ENCODE measurements around the gene MITF. TPM values are rescaled to one million over a fixed set of nuclear protein-coding genes. Genes with fewer than 3 reads are reported as not detected.

MITF gene
- total and polyA plus RNA-seq, 2 of the 4 experiments (the other 2 are of a cell fraction), result 6.5 to 16.7 TPM

DNA sequence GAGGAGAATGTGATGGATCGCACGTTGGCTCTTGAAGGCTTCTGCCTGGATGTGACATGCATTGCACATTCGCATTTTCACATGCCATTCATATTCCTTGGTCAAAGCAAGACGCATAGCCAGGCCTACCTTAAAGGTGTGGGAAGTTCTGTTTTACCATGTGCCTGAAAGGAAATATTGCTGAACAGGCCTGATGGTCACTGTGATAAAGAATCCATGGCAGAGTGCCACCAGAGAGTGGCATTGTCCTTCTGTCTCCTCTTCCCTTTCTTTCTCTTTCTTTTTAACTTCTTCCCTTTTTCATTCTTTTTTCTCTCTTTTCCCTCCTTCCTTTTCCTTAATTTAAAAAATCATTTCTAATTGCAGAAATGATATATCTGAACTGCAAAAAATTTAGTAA is 15.9 kb upstream of the MITF start:
- no peak overlapping the region for H2AFZ ChIP-seq (replicated peaks; ENCODE audit: low read length, poor library complexity)
- no peak overlapping the region for H2BK5ac ChIP-seq (ENCODE audit: low read depth, low read length, poor library complexity, severe bottlenecking)
- H3K23ac ChIP-seq (ENCODE audit: low read depth, low read length), result no peak overlapping the region
- H2AK9ac ChIP-seq (replicated peaks; ENCODE audit: low read depth, low read length, poor library complexity), result no peak overlapping the region
- dilution Hi-C loops (cut with HindIII; ENCODE audit: low sequenced_read_pairs, unreplicated experiment) (no loop called here), intact Hi-C loops (cut with micrococcal nuclease) (no loop called here), in situ Hi-C loops (cut with MboI; ENCODE audit: low sequenced_read_pairs) (no loop called here)
- no peak overlapping the region for H2BK20ac ChIP-seq (ENCODE audit: low read depth, low read length)
- TF ChIP-seq FOS (IDR thresholded peaks at IDR 0.05; ENCODE audit: low read depth, low read length), result no peak
- no peak for TF ChIP-seq BHLHE40 (IDR thresholded peaks at IDR 0.05; ENCODE audit: low read depth, low read length)
- TF ChIP-seq, protein P1, sequence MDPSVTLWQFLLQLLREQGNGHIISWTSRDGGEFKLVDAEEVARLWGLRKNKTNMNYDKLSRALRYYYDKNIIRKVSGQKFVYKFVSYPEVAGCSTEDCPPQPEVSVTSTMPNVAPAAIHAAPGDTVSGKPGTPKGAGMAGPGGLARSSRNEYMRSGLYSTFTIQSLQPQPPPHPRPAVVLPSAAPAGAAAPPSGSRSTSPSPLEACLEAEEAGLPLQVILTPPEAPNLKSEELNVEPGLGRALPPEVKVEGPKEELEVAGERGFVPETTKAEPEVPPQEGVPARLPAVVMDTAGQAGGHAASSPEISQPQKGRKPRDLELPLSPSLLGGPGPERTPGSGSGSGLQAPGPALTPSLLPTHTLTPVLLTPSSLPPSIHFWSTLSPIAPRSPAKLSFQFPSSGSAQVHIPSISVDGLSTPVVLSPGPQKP (IDR thresholded peaks at IDR 0.05; ENCODE audit: borderline replicate concordance, low read depth, low read length), result no peak
- TF ChIP-seq, protein P2, sequence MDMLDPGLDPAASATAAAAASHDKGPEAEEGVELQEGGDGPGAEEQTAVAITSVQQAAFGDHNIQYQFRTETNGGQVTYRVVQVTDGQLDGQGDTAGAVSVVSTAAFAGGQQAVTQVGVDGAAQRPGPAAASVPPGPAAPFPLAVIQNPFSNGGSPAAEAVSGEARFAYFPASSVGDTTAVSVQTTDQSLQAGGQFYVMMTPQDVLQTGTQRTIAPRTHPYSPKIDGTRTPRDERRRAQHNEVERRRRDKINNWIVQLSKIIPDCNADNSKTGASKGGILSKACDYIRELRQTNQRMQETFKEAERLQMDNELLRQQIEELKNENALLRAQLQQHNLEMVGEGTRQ (IDR thresholded peaks at IDR 0.05; ENCODE audit: low read depth, low read length), result no peak
- no peak for TF ChIP-seq CHD1 (IDR thresholded peaks at IDR 0.05; ENCODE audit: low read depth, low read length)
- TF ChIP-seq MAZ (IDR thresholded peaks at IDR 0.05; ENCODE audit: borderline replicate concordance, low read depth, low read length), result no peak
- no peak for TF ChIP-seq NFE2L2 (IDR thresholded peaks at IDR 0.05; ENCODE audit: low read depth, low read length)
- TF ChIP-seq MXI1 (IDR thresholded peaks at IDR 0.05; ENCODE audit: borderline replicate concordance, low read depth, low read length), result no peak
- no peak for TF ChIP-seq SMC3 (IDR thresholded peaks at IDR 0.05; ENCODE audit: low read depth, low read length)
- no peak for TF ChIP-seq RCOR1 (IDR thresholded peaks at IDR 0.05; ENCODE audit: insufficient replicate concordance, low read length)
- TF ChIP-seq POLR2A (IDR thresholded peaks at IDR 0.05; ENCODE audit: low read depth, low read length), result no peak
- TF ChIP-seq MAFK (IDR thresholded peaks at IDR 0.05; ENCODE audit: low read depth, low read length), result no peak
- no peak for TF ChIP-seq CEBPB (IDR thresholded peaks at IDR 0.05; ENCODE audit: low read depth, low read length)
- no peak for TF ChIP-seq RFX5 (IDR thresholded peaks at IDR 0.05; ENCODE audit: low read depth, low read length)
- TF ChIP-seq, protein P3, sequence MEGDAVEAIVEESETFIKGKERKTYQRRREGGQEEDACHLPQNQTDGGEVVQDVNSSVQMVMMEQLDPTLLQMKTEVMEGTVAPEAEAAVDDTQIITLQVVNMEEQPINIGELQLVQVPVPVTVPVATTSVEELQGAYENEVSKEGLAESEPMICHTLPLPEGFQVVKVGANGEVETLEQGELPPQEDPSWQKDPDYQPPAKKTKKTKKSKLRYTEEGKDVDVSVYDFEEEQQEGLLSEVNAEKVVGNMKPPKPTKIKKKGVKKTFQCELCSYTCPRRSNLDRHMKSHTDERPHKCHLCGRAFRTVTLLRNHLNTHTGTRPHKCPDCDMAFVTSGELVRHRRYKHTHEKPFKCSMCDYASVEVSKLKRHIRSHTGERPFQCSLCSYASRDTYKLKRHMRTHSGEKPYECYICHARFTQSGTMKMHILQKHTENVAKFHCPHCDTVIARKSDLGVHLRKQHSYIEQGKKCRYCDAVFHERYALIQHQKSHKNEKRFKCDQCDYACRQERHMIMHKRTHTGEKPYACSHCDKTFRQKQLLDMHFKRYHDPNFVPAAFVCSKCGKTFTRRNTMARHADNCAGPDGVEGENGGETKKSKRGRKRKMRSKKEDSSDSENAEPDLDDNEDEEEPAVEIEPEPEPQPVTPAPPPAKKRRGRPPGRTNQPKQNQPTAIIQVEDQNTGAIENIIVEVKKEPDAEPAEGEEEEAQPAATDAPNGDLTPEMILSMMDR (conservative IDR thresholded peaks at IDR 0.05; ENCODE audit: low read depth, low read length), result no peak
- TF ChIP-seq RAD21 (IDR thresholded peaks at IDR 0.05; ENCODE audit: low read length), result no peak
- ChIA-PET CTCF (no interaction called here), POLR2A (ENCODE audit: unreplicated experiment) (no interaction called here)
- H4K5ac ChIP-seq (ENCODE audit: low read depth, low read length), result no peak overlapping the region
- H2AK5ac ChIP-seq (ENCODE audit: low read depth, low read length), result no peak overlapping the region
- no peak overlapping the region for H3K4me3 ChIP-seq (ENCODE audit: insufficient read depth, low read depth, low read length)
- no peak overlapping the region for H3K27ac ChIP-seq (ENCODE audit: insufficient read depth, low read length)
- no peaks in the 10 kb centered on the region for H3K79me1 ChIP-seq (ENCODE audit: low read depth in 1 of 2, low read length in 2 of 2)
- DNase-seq, result no peak
- no peak overlapping the region for H3K18ac ChIP-seq (ENCODE audit: low read depth, low read length)
- H3K4ac ChIP-seq (ENCODE audit: low read depth, low read length), result no peak overlapping the region
- no peak overlapping the region for H3K56ac ChIP-seq (ENCODE audit: extremely low read depth, insufficient read depth, low read length)
- no TSS peak for BruUV-seq (replicated peaks)
- no peak overlapping the region for H3K4me2 ChIP-seq (ENCODE audit: low read depth, low read length)
- no peak overlapping the region for H2BK120ac ChIP-seq (ENCODE audit: low read depth, low read length)
- H2BK15ac ChIP-seq (ENCODE audit: low read depth, low read length), result no peak overlapping the region
- no peak overlapping the region for H3K9ac ChIP-seq (ENCODE audit: low read depth, low read length)
- H4K91ac ChIP-seq (ENCODE audit: insufficient read depth, low read depth, low read length), result no peak overlapping the region
- H3K27me3 ChIP-seq (ENCODE audit: control insufficient read depth, insufficient read depth, low read length), result peaks cover 8% of the 10 kb centered on the region; the same call in 1 of the 2 replicates
- H3K9me1 ChIP-seq (ENCODE audit: insufficient read depth, low read length), result no peaks in the 10 kb centered on the region
- H3K14ac ChIP-seq (replicated peaks; ENCODE audit: low read depth, low read length), result no peak overlapping the region
- no peak for ATAC-seq (ENCODE audit: low read depth)
- no peaks in the 10 kb centered on the region for H4K20me1 ChIP-seq (ENCODE audit: insufficient read depth, low read length)
- no peak overlapping the region for H4K8ac ChIP-seq (ENCODE audit: low read depth in 2 of 2, low read length in 2 of 2)
- no peaks in the 10 kb centered on the region for H3K9me3 ChIP-seq (ENCODE audit: control insufficient read depth, insufficient read depth, low read length)
- WGBS, 2 experiments (ENCODE audit: extremely low coverage in 2 of 2, insufficient read length in 1 of 2), result 100% methylated on average over 1 of the region's 4 CpGs; no CpG with 5 or more reads in 1 of the 2 experiments
- 0 out of 2 replicates have a peak, but pooled peaks cover 1% of the 10 kb centered on the region for H3K4me1 ChIP-seq (ENCODE audit: control insufficient read depth, insufficient read depth, low read length)
- H3K36me3 ChIP-seq (ENCODE audit: control insufficient read depth, insufficient read depth, low read length), result no peaks in the 10 kb centered on the region

All from IMR-90 (cell line).